Activated T-helper 1 cell treated with anti-CD3 and anti-CD28 coated beads, Interleukin-12 subunit alpha, Interleukin-12 subunit beta, Interleukin-2, Interleukin-4 antibody, amounts not matched to agents 30 ng/mL and 10 ng/mL and 1 ng/mL, durations not matched to agents 14 hours and 24 hours and 36 hours (primary cell): ENCODE results near the gene GLRA1. TPM values are rescaled to one million over a fixed set of nuclear protein-coding genes. Genes with fewer than 3 reads are reported as not detected.

Source experiments
- DNase-seq: peaks from one replicate; pipeline ENCODE4 v3.0.0; 2021; ENCODE audit warnings: low spot score
- H3K27ac Mint-ChIP-seq: one replicate; pipeline ENCODE4 v1.8.0; 2021; ENCODE audit warnings: mild to moderate bottlenecking, mixed read lengths
- H3K27me3 Mint-ChIP-seq: one replicate; pipeline ENCODE4 v1.8.0; 2022; ENCODE audit warnings: mild to moderate bottlenecking, moderate library complexity, mixed read lengths; ENCODE audit not compliant: insufficient read depth
- H3K36me3 Mint-ChIP-seq: one replicate; pipeline ENCODE4 v1.8.0; 2021; ENCODE audit warnings: low read depth, mixed read lengths
- H3K4me1 Mint-ChIP-seq: one replicate; pipeline ENCODE4 v1.8.0; 2021; ENCODE audit warnings: low read depth, mixed read lengths
- H3K4me3 Mint-ChIP-seq: one replicate; pipeline ENCODE4 v1.8.0; 2021; ENCODE audit warnings: mild to moderate bottlenecking, moderate library complexity, mixed read lengths
- H3K9me3 Mint-ChIP-seq: one replicate; pipeline ENCODE4 v1.8.0; 2021; ENCODE audit warnings: mixed read lengths
- intact Hi-C: fragments of 100-400 bp; cut with micrococcal nuclease; formaldehyde crosslinking; loops from one replicate; pipeline ENCODE4 v1.15.1; 2024
- total RNA-seq: library from RNA; stranded (reverse); gene quantifications from 2 replicates; pipeline ENCODE4 v1.2.3, GENCODE V29; 2022

The GLRA1 gene
- total RNA-seq, 1 donor from 2014 or later = not detected

- no peak overlapping the region for H3K4me3 Mint-ChIP-seq
- peaks cover 9% of the 10 kb centered on the region for H3K36me3 Mint-ChIP-seq
- no peak overlapping the region for H3K27ac Mint-ChIP-seq
- no peaks in the 10 kb centered on the region for H3K9me3 Mint-ChIP-seq
- intact Hi-C loops = no loop called here
- no peaks in the 10 kb centered on the region for H3K4me1 Mint-ChIP-seq
- DNase-seq = no peak
- H3K27me3 Mint-ChIP-seq = no peaks in the 10 kb centered on the region
These were observed 103.7 kb downstream of the GLRA1 start for GRCh38 chr5:151820903-151821302.

- intact Hi-C loops = no loop called here
- peak overlapping the region; percentile 4 for H3K27ac Mint-ChIP-seq
- H3K27me3 Mint-ChIP-seq = no peaks in the 10 kb centered on the region
- H3K4me1 Mint-ChIP-seq = no peaks in the 10 kb centered on the region
- no peak for DNase-seq
- H3K36me3 Mint-ChIP-seq = peaks cover 10% of the 10 kb centered on the region
- no peak overlapping the region for H3K4me3 Mint-ChIP-seq
- H3K9me3 Mint-ChIP-seq = no peaks in the 10 kb centered on the region
These were observed 104.4 kb downstream of the GLRA1 start for GRCh38 chr5:151820271-151820670.

- DNase-seq = no peak
- Mint-ChIP-seq H3K4me3 (no peak overlapping the region), H3K27me3 (no peaks in the 10 kb centered on the region), H3K9me3 (no peaks in the 10 kb centered on the region), H3K27ac (peak overlapping the region; percentile 4), H3K36me3 (peaks cover 13% of the 10 kb centered on the region), H3K4me1 (no peaks in the 10 kb centered on the region)
- intact Hi-C loops = no loop called here
These were observed 104.8 kb downstream of the GLRA1 start for GRCh38 chr5:151819830-151820229.

GRCh38 chr5:151815051-151815450 lies 109.6 kb downstream of the GLRA1 start:
- Mint-ChIP-seq H3K36me3 (peaks cover 53% of the 10 kb centered on the region), H3K4me1 (peaks cover 13% of the 10 kb centered on the region), H3K27ac (no peak overlapping the region)

GRCh38 chr5:151812757-151813309 lies 111.8 kb downstream of the GLRA1 start:
- Mint-ChIP-seq H3K36me3 (peaks cover 63% of the 10 kb centered on the region), H3K9me3 (peaks cover 4% of the 10 kb centered on the region), H3K27me3 (no peaks in the 10 kb centered on the region), H3K4me1 (peaks cover 21% of the 10 kb centered on the region), H3K4me3 (no peak overlapping the region), H3K27ac (peak overlapping the region; percentile 35)
- no peak for DNase-seq
- intact Hi-C loops = no loop called here

More at GRCh38 chr5:151815051-151815450, 109.6 kb downstream of the GLRA1 start:
- Mint-ChIP-seq H3K27me3 (no peaks in the 10 kb centered on the region), H3K4me3 (no peak overlapping the region), H3K9me3 (peaks cover 4% of the 10 kb centered on the region)
- DNase-seq = no peak
- intact Hi-C loops = no loop called here

- H3K4me3 Mint-ChIP-seq = no peak overlapping the region
- H3K36me3 Mint-ChIP-seq = peaks cover 70% of the 10 kb centered on the region
- peaks cover 22% of the 10 kb centered on the region for H3K4me1 Mint-ChIP-seq
- no peak overlapping the region for H3K27ac Mint-ChIP-seq
- no peak for DNase-seq
- intact Hi-C loops = no loop called here
- no peaks in the 10 kb centered on the region for H3K27me3 Mint-ChIP-seq
- peaks cover 4% of the 10 kb centered on the region for H3K9me3 Mint-ChIP-seq
These were observed 112.9 kb downstream of the GLRA1 start for GRCh38 chr5:151811593-151812321.

- Mint-ChIP-seq H3K27ac (no peak overlapping the region), H3K27me3 (no peaks in the 10 kb centered on the region), H3K4me3 (no peak overlapping the region), H3K4me1 (peaks cover 24% of the 10 kb centered on the region), H3K9me3 (peaks cover 4% of the 10 kb centered on the region), H3K36me3 (peaks cover 72% of the 10 kb centered on the region)
- intact Hi-C loops = no loop called here
- DNase-seq = no peak
These were observed 113.8 kb downstream of the GLRA1 start for GRCh38 chr5:151810897-151811296.

GRCh38 chr5:151810449-151810848 lies 114.2 kb downstream of the GLRA1 start:
- Mint-ChIP-seq H3K36me3 (peaks cover 76% of the 10 kb centered on the region), H3K27me3 (no peaks in the 10 kb centered on the region), H3K4me3 (no peak overlapping the region), H3K27ac (no peak overlapping the region), H3K4me1 (peaks cover 28% of the 10 kb centered on the region), H3K9me3 (peaks cover 4% of the 10 kb centered on the region)
- intact Hi-C loops = no loop called here
- no peak for DNase-seq

GRCh38 chr5:151808451-151809169 lies 116.0 kb downstream of the GLRA1 start:
- Mint-ChIP-seq H3K9me3 (peaks cover 4% of the 10 kb centered on the region), H3K27ac (no peak overlapping the region), H3K4me3 (no peak overlapping the region), H3K27me3 (no peaks in the 10 kb centered on the region), H3K36me3 (peaks cover 74% of the 10 kb centered on the region), H3K4me1 (peaks cover 35% of the 10 kb centered on the region)
- intact Hi-C loops = no loop called here
- DNase-seq = no peak

- H3K9me3 Mint-ChIP-seq = no peaks in the 10 kb centered on the region
- peaks cover 33% of the 10 kb centered on the region for H3K4me1 Mint-ChIP-seq
- H3K27me3 Mint-ChIP-seq = no peaks in the 10 kb centered on the region
- no peak for DNase-seq
- no peak overlapping the region for H3K27ac Mint-ChIP-seq
- H3K4me3 Mint-ChIP-seq = no peak overlapping the region
- intact Hi-C loops = no loop called here
- peaks cover 62% of the 10 kb centered on the region for H3K36me3 Mint-ChIP-seq
These were observed 119.0 kb downstream of the GLRA1 start for GRCh38 chr5:151805414-151806223.

- no peak for DNase-seq
- Mint-ChIP-seq H3K36me3 (peaks cover 55% of the 10 kb centered on the region), H3K4me3 (no peak overlapping the region), H3K4me1 (peaks cover 40% of the 10 kb centered on the region), H3K27me3 (no peaks in the 10 kb centered on the region), H3K27ac (peak overlapping the region; percentile 67), H3K9me3 (no peaks in the 10 kb centered on the region)
- intact Hi-C loops = loop anchor here (2.0 kb wide), 2 partner anchors 14 to 28 kb away; no protein-coding TSS in a partner anchor
These were observed 124.1 kb downstream of the GLRA1 start for GRCh38 chr5:151800532-151800931.

GRCh38 chr5:151799407-151799806 lies 125.2 kb downstream of the GLRA1 start:
- Mint-ChIP-seq H3K4me1 (peaks cover 41% of the 10 kb centered on the region), H3K36me3 (peaks cover 53% of the 10 kb centered on the region), H3K27me3 (no peaks in the 10 kb centered on the region), H3K27ac (peak overlapping the region; percentile 76), H3K4me3 (no peak overlapping the region), H3K9me3 (no peaks in the 10 kb centered on the region)
- intact Hi-C loops = no loop called here
- no peak for DNase-seq
